ENCODE data around the gene TBX1.
"Not testable (repeated sequence)": the region's sequence is repeated elsewhere in the genome, so short reads cannot be mapped to it uniquely, and the experiment has no call there.

TBX1 gene

GRCh38 chr22:19765477-19766239 lies 5.1 kb downstream of the TBX1 start:
- no peak for DNase-seq

GRCh38 chr22:19766240-19766510 lies 5.6 kb downstream of the TBX1 start:
- no peak for DNase-seq

- DNase-seq: no peak
These were observed 6.2 kb downstream of the TBX1 start for GRCh38 chr22:19766511-19767426.

- no peak for DNase-seq
These were observed 7.1 kb downstream of the TBX1 start for GRCh38 chr22:19767427-19768341.

DNA sequence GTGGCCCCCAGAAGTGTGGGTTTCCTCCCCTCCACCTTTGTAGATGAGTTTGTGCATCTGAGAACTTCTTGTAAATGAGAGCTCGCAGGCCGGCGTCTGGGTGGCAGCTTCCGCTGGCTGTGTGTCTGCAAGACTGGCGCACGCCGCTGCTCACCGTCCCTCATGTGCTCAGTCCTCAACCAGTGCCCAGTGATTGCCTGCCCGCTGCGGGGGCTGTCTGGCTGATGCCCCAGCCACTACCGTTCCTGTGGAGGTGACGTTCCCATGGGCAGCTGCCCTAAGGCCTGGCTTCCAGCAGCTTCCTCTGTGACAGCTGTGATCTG lies 8.8 kb downstream of the TBX1 start:
- no peak for DNase-seq

- DNase-seq: no peak
These were observed 10.0 kb downstream of the TBX1 start for GRCh38 chr22:19770349-19771220.

- DNase-seq: no peak
These were observed 11.8 kb downstream of the TBX1 start for GRCh38 chr22:19772422-19772672.

GRCh38 chr22:19772673-19773469 lies 12.3 kb downstream of the TBX1 start:
- no peak for DNase-seq

- DNase-seq: no peak
These were observed 13.0 kb downstream of the TBX1 start for GRCh38 chr22:19773470-19774040.

DNA sequence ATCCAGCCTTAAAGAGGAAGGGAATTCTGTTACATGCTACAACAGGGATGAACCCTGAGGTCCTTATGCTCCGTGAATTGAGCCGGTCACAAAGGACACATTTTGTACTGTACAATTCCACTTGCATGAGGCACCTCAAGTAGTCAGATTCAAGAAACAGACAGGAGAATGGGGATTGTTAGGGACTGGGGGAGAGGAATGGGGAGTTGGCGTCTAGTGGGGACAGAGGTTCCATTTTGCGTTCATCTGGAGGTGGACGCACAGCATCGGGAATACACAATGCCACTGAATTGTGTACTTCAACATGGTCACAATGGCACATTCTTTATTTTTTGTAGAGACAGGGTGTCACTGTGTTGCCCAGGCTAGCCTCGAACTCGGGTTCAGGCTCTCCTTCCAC lies 14.1 kb downstream of the TBX1 start:
- DNase-seq: no peak

DNA sequence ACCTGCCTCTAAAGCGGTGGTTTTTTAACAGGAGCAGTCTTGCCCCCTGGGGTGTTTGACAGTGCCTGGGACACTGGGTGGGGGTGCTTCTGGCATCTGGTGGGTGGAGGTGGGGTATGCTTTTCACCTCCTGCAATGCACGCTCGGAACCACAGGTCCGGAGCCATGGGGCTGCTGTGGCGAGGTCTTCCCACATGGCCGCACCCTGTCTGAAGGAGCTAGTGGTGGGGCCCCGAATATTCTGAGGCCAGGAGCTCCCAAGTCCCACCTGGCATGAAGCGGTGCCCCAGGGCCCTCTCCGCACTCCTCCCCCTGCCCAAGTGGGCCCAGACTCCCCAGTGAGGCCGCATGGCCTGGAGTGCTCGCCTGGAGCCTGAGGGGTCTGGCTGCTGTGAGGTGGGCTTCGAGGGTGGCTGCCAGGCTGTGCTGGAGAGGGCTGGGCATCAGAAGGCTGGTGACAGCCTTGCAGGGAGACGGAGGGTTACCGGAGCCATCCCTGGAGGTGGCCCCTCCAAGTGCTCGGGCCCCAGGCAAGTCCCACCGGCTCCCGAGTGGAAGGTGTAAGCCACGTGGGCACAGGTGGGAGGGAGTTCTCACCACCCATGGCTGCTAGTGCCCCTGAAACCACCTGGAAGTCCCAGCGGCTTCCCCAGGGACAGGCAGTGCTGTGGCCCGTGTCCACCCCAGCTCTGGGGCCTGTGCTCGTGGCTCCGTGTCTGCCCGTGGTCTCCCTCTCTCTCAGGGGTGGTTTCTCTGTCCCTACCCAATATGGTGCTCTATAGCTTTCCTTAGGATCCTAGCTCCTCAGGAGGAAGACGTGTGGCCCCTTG lies 15.1 kb downstream of the TBX1 start:
- DNase-seq: no peak

GRCh38 chr22:19776433-19777031 lies 16.0 kb downstream of the TBX1 start:
- DNase-seq: no peak

- DNase-seq: not testable (repeated sequence)
These were observed 16.6 kb downstream of the TBX1 start for GRCh38 chr22:19777192-19777591.

GRCh38 chr22:19779011-19779421 lies 18.4 kb downstream of the TBX1 start:
- no peak for DNase-seq

DNA sequence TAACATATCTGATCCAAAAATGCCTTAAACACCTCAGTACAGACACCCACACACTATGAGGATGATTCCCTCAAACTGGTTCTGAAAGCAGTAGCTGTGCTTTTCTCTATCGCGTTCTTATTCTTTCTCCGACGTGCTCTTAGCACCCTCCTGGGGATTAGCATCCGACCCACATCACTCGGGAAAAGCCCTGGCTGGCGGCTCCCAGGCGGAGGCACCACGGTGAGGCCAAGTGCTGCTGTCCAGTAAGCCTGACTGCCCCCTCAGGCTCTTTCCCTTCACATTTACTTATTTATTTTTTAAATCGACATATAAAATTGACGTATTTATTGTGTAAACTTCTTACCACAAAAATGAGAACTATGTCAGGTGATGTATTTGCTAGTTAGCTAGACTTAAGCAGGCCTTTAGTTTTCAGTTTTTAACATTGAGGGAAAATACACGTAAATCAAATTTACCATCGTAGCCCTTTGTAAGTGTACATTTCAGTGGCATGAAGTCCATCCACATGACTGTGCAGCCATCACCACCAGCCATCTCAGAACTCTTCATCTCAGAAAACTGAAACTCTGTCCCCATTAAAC lies 19.2 kb downstream of the TBX1 start:
- DNase-seq: no peak

DNA sequence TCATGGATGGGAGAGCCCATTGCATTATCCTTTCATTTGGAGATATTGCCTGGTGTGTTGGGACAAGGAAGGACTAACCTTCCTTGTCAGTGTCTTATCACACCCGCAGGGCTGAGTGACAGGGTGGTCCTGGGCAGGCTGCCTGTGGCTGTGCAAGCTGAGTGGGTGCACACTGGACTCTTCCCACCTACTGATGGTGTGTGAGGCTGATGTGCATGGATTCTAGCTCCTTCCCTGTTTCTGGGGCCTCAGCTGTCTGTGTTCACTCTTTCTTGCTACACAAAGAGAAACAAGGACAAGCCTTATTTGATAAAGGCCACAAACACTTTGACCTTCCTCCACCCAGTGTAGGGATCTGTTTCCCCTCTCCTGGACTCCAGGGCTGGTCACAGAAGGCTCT lies 22.0 kb downstream of the TBX1 start:
- DNase-seq: no peak

DNA sequence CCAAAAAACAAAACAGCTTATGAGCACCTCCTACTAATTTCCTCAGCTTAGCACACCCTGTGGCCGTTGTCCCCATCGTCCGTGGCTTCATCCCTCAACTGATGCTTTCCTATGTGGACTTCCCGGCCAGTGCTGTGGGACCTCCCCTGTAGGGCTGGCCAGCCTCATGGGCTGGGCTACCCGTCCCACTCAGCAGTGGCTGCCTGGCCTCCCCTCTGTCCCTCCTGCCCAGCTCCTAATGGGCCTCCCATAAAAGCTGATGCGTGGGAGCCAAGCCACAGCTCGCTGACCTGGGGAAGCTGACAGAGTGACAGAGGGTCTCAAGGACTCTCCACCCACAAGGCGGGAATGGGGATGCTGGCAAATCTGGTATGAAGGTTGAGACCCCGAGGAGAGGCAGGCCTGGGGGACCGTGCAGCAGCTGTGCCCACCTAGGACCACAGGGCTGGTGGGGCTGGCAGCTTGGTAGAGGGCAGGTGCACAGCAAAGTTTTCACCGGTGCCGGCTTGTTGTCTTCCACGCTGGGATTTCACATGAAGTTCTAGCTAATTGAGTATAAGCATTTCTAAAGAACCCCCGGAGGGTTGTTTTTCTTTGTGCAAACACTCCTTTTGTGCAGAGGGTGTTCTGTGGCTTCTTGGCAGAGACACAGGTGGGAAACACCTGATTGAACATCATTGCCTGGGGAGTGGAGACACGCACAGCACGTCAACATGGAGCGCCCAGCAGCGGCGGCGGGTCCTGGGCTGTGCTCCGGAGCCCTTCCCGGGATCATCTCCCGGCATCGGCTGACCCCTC lies 23.2 kb downstream of the TBX1 start:
- peak; percentile 25 for DNase-seq

GRCh38 chr22:19784384-19785175 lies 24.0 kb downstream of the TBX1 start:
- DNase-seq: no peak
